Measurements from ENCODE around the gene LACTBL1. TPM values are rescaled to one million over a fixed set of nuclear protein-coding genes. Genes with fewer than 3 reads are reported as not detected.

The LACTBL1 gene
- total RNA-seq, 1 donor from 2014 or later: not detected

- H3K36me3 ChIP-seq: no peaks in the 10 kb centered on the region
- H3K4me3 ChIP-seq: no peak overlapping the region
- no peak for DNase-seq
- H3K27me3 ChIP-seq (ENCODE audit: low read depth): no peaks in the 10 kb centered on the region
- intact Hi-C loops (cut with micrococcal nuclease): no loop called here
- TF ChIP-seq, protein P1, sequence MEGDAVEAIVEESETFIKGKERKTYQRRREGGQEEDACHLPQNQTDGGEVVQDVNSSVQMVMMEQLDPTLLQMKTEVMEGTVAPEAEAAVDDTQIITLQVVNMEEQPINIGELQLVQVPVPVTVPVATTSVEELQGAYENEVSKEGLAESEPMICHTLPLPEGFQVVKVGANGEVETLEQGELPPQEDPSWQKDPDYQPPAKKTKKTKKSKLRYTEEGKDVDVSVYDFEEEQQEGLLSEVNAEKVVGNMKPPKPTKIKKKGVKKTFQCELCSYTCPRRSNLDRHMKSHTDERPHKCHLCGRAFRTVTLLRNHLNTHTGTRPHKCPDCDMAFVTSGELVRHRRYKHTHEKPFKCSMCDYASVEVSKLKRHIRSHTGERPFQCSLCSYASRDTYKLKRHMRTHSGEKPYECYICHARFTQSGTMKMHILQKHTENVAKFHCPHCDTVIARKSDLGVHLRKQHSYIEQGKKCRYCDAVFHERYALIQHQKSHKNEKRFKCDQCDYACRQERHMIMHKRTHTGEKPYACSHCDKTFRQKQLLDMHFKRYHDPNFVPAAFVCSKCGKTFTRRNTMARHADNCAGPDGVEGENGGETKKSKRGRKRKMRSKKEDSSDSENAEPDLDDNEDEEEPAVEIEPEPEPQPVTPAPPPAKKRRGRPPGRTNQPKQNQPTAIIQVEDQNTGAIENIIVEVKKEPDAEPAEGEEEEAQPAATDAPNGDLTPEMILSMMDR (IDR thresholded peaks at IDR 0.05; ENCODE audit: borderline replicate concordance): no peak
- H3K4me1 ChIP-seq: no peaks in the 10 kb centered on the region
- H3K27ac ChIP-seq (replicated peaks): no peak overlapping the region
- no peaks in the 10 kb centered on the region for H3K9me3 ChIP-seq (replicated peaks)
Measured at GRCh38 chr1:22912311-22912710, 60.4 kb downstream of the LACTBL1 start.

DNA sequence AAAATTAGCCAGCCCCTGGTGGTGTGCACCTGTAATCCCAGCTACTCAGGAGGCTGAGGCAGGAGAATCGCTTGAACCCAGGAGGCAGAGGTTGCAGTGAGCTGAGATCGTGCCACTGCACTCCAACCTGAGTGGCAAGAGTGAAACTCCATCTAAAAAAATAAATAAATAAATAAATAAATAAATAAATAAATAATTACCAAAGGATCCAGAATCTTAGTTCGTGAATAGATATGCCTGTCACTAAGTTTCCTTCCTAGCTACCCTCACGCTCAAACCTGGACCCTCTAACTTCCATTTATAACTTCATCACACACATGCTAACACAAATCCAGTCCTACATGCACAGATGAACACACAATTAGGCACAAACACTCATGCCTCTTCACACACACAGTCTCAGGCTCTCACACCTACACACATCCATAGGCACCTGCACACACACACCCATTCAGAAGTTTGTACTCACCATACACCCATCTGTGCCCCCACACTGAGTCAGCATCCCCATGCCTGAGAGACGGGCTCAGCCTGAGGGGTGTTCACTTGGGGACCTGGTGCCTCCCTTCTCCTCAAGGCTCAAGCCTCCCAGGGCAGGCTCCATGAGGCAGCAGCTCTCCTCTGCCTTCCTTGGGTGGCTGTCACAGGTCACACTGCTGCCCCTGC lies 61.5 kb downstream of the LACTBL1 start:
- Histone ChIP-seq H3K36me3 (no peaks in the 10 kb centered on the region), H3K4me1 (no peaks in the 10 kb centered on the region), H3K27me3 (ENCODE audit: low read depth) (no peaks in the 10 kb centered on the region), H3K9me3 (replicated peaks) (no peaks in the 10 kb centered on the region), H3K4me3 (no peak overlapping the region), H3K27ac (replicated peaks) (no peak overlapping the region)
- intact Hi-C loops (cut with micrococcal nuclease): no loop called here
- DNase-seq: no peak
- TF ChIP-seq, protein P1 (IDR thresholded peaks at IDR 0.05; ENCODE audit: borderline replicate concordance): no peak

DNA sequence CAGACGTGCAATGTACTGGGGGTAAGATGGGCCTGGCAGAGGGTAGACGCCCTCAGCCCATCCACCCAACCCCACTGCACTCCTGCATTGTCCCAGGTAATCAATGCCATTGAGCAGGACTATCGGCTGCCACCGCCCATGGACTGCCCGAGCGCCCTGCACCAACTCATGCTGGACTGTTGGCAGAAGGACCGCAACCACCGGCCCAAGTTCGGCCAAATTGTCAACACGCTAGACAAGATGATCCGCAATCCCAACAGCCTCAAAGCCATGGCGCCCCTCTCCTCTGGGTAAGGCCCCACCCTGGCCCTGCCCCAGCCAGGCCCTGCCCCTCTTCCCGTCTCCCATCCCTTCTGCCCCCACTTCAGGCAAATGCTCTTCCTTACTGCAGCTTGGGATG lies 62.4 kb downstream of the LACTBL1 start:
- Histone ChIP-seq H3K27ac (replicated peaks) (no peak overlapping the region), H3K36me3 (no peaks in the 10 kb centered on the region)

GRCh38 chr1:22908880-22909426 lies 63.7 kb downstream of the LACTBL1 start:
- Histone ChIP-seq H3K36me3 (no peaks in the 10 kb centered on the region), H3K9me3 (replicated peaks) (no peaks in the 10 kb centered on the region), H3K27me3 (ENCODE audit: low read depth) (no peaks in the 10 kb centered on the region), H3K4me1 (no peaks in the 10 kb centered on the region), H3K4me3 (no peak overlapping the region), H3K27ac (replicated peaks) (no peak overlapping the region)
- no peak for DNase-seq
- TF ChIP-seq, protein P1 (IDR thresholded peaks at IDR 0.05; ENCODE audit: borderline replicate concordance): no peak
- intact Hi-C loops (cut with micrococcal nuclease): no loop called here

More for the DNA sequence above, 62.4 kb downstream of the LACTBL1 start:
- H3K4me3 ChIP-seq: no peak overlapping the region
- no peaks in the 10 kb centered on the region for H3K27me3 ChIP-seq (ENCODE audit: low read depth)
- no peaks in the 10 kb centered on the region for H3K9me3 ChIP-seq (replicated peaks)
- intact Hi-C loops (cut with micrococcal nuclease): no loop called here
- TF ChIP-seq, protein P1 (IDR thresholded peaks at IDR 0.05; ENCODE audit: borderline replicate concordance): no peak
- H3K4me1 ChIP-seq: no peaks in the 10 kb centered on the region
- no peak for DNase-seq

DNA sequence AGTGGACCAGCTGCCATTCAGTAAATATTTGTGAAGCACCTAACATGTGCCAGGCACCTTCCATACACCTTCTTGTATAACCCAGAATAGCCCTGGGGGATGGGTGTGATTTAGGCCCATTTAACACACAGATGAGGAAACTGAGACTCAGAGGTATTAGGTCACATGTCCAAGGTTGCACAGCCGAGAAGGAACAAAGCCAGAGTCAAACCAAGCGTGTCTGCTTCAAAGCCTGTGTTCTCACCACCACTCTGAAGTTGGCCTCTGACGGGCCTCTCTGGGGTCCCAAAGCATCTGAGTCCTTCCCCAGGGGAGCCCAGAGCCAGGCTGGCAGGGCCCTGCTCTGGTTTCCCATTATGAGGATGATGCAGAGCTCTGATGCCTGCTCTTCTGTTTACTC lies 65.1 kb downstream of the LACTBL1 start:
- no peaks in the 10 kb centered on the region for H3K36me3 ChIP-seq
- no peaks in the 10 kb centered on the region for H3K4me1 ChIP-seq
- H3K27ac ChIP-seq (replicated peaks): no peak overlapping the region
- H3K27me3 ChIP-seq (ENCODE audit: low read depth): no peaks in the 10 kb centered on the region
- H3K4me3 ChIP-seq: no peak overlapping the region
- intact Hi-C loops (cut with micrococcal nuclease): no loop called here
- DNase-seq: no peak
- TF ChIP-seq, protein P1 (IDR thresholded peaks at IDR 0.05; ENCODE audit: borderline replicate concordance): no peak
- H3K9me3 ChIP-seq (replicated peaks): no peaks in the 10 kb centered on the region
